Stimulated activated effector memory CD8-positive, alpha-beta T cell treated with anti-CD3 and anti-CD28 coated beads, Interleukin-12 subunit alpha, Interleukin-12 subunit beta, amount 100 ng/mL, for 72 hours (primary cell): ENCODE data around the gene IL18BP.

Experiments
- ATAC-seq: fragments of 150-1000 bp; cut with Tn5 transposase; 2 replicates; pipeline ENCODE4 v1.10.0; 2021
- DNase-seq, 2 donors: peaks; one replicate each; pipeline ENCODE4 v3.0.0; 2021 to 2022; ENCODE audit warnings: low spot score in 2 of 2
- H3K27ac Mint-ChIP-seq: one replicate; pipeline ENCODE4 v1.8.0; 2022; ENCODE audit warnings: mild to moderate bottlenecking, mixed read lengths
- H3K36me3 Mint-ChIP-seq: one replicate; pipeline ENCODE4 v1.8.0; 2022; ENCODE audit warnings: mild to moderate bottlenecking, mixed read lengths
- H3K4me1 Mint-ChIP-seq: one replicate; pipeline ENCODE4 v1.8.0; 2022; ENCODE audit warnings: mixed read lengths
- H3K4me3 Mint-ChIP-seq: one replicate; pipeline ENCODE4 v1.8.0; 2022; ENCODE audit warnings: mild to moderate bottlenecking, mixed read lengths
- H3K9me3 Mint-ChIP-seq: one replicate; pipeline ENCODE4 v1.8.0; 2022; ENCODE audit warnings: mixed read lengths

The IL18BP gene

GRCh38 chr11:71998649-71999310 lies at the start of gene IL18BP:
TSS of gene IL18BP (plus strand) at chr11:71998909. CDS start at chr11:71999985, 1,076 bp downstream.
- DNase-seq, result no peak
- peaks cover 70% of the 10 kb centered on the region for H3K36me3 Mint-ChIP-seq
- peak within 1 kb of the TSS; percentile 98 for H3K27ac Mint-ChIP-seq
- H3K9me3 Mint-ChIP-seq, result no peaks in the 10 kb centered on the region
- peaks cover 44% of the 10 kb centered on the region for H3K4me1 Mint-ChIP-seq
- H3K4me3 Mint-ChIP-seq, result peak within 1 kb of the TSS; percentile 72
- peak; percentile 59 for ATAC-seq

GRCh38 chr11:71949034-71949433 lies 49.7 kb upstream of the IL18BP start:
- no peak for ATAC-seq
- peaks cover 31% of the 10 kb centered on the region for H3K4me1 Mint-ChIP-seq
- no peak overlapping the region for H3K27ac Mint-ChIP-seq
- H3K36me3 Mint-ChIP-seq, result peaks cover 49% of the 10 kb centered on the region
- no peak for DNase-seq
- no peak overlapping the region for H3K4me3 Mint-ChIP-seq
- no peaks in the 10 kb centered on the region for H3K9me3 Mint-ChIP-seq

GRCh38 chr11:71951741-71952310 lies 46.9 kb upstream of the IL18BP start:
- H3K4me1 Mint-ChIP-seq, result peaks cover 42% of the 10 kb centered on the region
- H3K4me3 Mint-ChIP-seq, result no peak overlapping the region
- peaks cover 28% of the 10 kb centered on the region for H3K36me3 Mint-ChIP-seq
- no peaks in the 10 kb centered on the region for H3K9me3 Mint-ChIP-seq
- DNase-seq (no peak), ATAC-seq (no peak)
- no peak overlapping the region for H3K27ac Mint-ChIP-seq

GRCh38 chr11:71955898-71956456 lies 42.7 kb upstream of the IL18BP start:
- no peak overlapping the region for H3K4me3 Mint-ChIP-seq
- peaks cover 25% of the 10 kb centered on the region for H3K36me3 Mint-ChIP-seq
- H3K27ac Mint-ChIP-seq, result no peak overlapping the region
- DNase-seq (no peak), ATAC-seq (no peak)
- H3K9me3 Mint-ChIP-seq, result peaks cover 4% of the 10 kb centered on the region
- peaks cover 49% of the 10 kb centered on the region for H3K4me1 Mint-ChIP-seq

GRCh38 chr11:71962428-71963038 lies 36.2 kb upstream of the IL18BP start:
- Mint-ChIP-seq H3K9me3 (peaks cover 4% of the 10 kb centered on the region), H3K36me3 (peaks cover 76% of the 10 kb centered on the region), H3K4me3 (no peak overlapping the region), H3K4me1 (peaks cover 25% of the 10 kb centered on the region), H3K27ac (peak overlapping the region; percentile 80)
- DNase-seq (no peak), ATAC-seq (peak; percentile 90)

- DNase-seq, result no peak
- H3K9me3 Mint-ChIP-seq, result peaks cover 4% of the 10 kb centered on the region
- H3K27ac Mint-ChIP-seq, result no peak overlapping the region
- H3K36me3 Mint-ChIP-seq, result peaks cover 85% of the 10 kb centered on the region
- H3K4me1 Mint-ChIP-seq, result peaks cover 19% of the 10 kb centered on the region
- no peak overlapping the region for H3K4me3 Mint-ChIP-seq
- no peak for ATAC-seq
These were observed 35.2 kb upstream of the IL18BP start for GRCh38 chr11:71963468-71963867.

GRCh38 chr11:71964641-71965040 lies 34.1 kb upstream of the IL18BP start:
- Mint-ChIP-seq H3K4me1 (peaks cover 19% of the 10 kb centered on the region), H3K4me3 (no peak overlapping the region), H3K36me3 (peaks cover 88% of the 10 kb centered on the region), H3K9me3 (peaks cover 4% of the 10 kb centered on the region), H3K27ac (no peak overlapping the region)
- ATAC-seq, result no peak
- no peak for DNase-seq

- Mint-ChIP-seq H3K4me1 (peaks cover 8% of the 10 kb centered on the region), H3K9me3 (no peaks in the 10 kb centered on the region), H3K36me3 (peaks cover 76% of the 10 kb centered on the region), H3K4me3 (no peak overlapping the region), H3K27ac (no peak overlapping the region)
- ATAC-seq, result no peak
- DNase-seq, result no peak
These were observed 27.0 kb upstream of the IL18BP start for GRCh38 chr11:71971680-71972079.

- DNase-seq, result no peak
- Mint-ChIP-seq H3K27ac (peak overlapping the region; percentile 16), H3K4me1 (peaks cover 11% of the 10 kb centered on the region), H3K36me3 (peaks cover 73% of the 10 kb centered on the region), H3K4me3 (no peak overlapping the region), H3K9me3 (no peaks in the 10 kb centered on the region)
- no peak for ATAC-seq
These were observed 22.2 kb upstream of the IL18BP start for GRCh38 chr11:71976551-71976950.

GRCh38 chr11:71977090-71977489 lies 21.6 kb upstream of the IL18BP start:
- H3K4me3 Mint-ChIP-seq, result no peak overlapping the region
- H3K4me1 Mint-ChIP-seq, result peaks cover 6% of the 10 kb centered on the region
- H3K36me3 Mint-ChIP-seq, result peaks cover 71% of the 10 kb centered on the region
- no peak for DNase-seq
- no peak for ATAC-seq
- peak overlapping the region; percentile 16 for H3K27ac Mint-ChIP-seq
- no peaks in the 10 kb centered on the region for H3K9me3 Mint-ChIP-seq

GRCh38 chr11:71977743-71978418 lies 20.8 kb upstream of the IL18BP start:
- Mint-ChIP-seq H3K4me1 (peaks cover 5% of the 10 kb centered on the region), H3K4me3 (no peak overlapping the region), H3K36me3 (peaks cover 72% of the 10 kb centered on the region), H3K9me3 (no peaks in the 10 kb centered on the region), H3K27ac (no peak overlapping the region)
- ATAC-seq (peak; percentile 60), DNase-seq (peak; percentile 34 to 69)

GRCh38 chr11:71979094-71979493 lies 19.6 kb upstream of the IL18BP start:
- Mint-ChIP-seq H3K36me3 (peaks cover 77% of the 10 kb centered on the region), H3K4me1 (peaks cover 5% of the 10 kb centered on the region), H3K27ac (no peak overlapping the region), H3K9me3 (no peaks in the 10 kb centered on the region), H3K4me3 (no peak overlapping the region)
- ATAC-seq, result no peak
- DNase-seq, result no peak

GRCh38 chr11:71979602-71980001 lies 19.1 kb upstream of the IL18BP start:
- Mint-ChIP-seq H3K27ac (no peak overlapping the region), H3K4me1 (peaks cover 5% of the 10 kb centered on the region), H3K36me3 (peaks cover 80% of the 10 kb centered on the region), H3K4me3 (no peak overlapping the region), H3K9me3 (no peaks in the 10 kb centered on the region)
- no peak for ATAC-seq
- no peak for DNase-seq

- H3K4me1 Mint-ChIP-seq, result peaks cover 6% of the 10 kb centered on the region
- H3K27ac Mint-ChIP-seq, result peak overlapping the region; percentile 86
- H3K36me3 Mint-ChIP-seq, result peaks cover 74% of the 10 kb centered on the region
- DNase-seq, result no peak
- ATAC-seq, result peak; percentile 43
- no peak overlapping the region for H3K4me3 Mint-ChIP-seq
- no peaks in the 10 kb centered on the region for H3K9me3 Mint-ChIP-seq
These were observed 12.6 kb upstream of the IL18BP start for GRCh38 chr11:71986131-71986530.

GRCh38 chr11:71987521-71987920 lies 11.2 kb upstream of the IL18BP start:
- no peak for DNase-seq
- Mint-ChIP-seq H3K4me3 (no peak overlapping the region), H3K4me1 (peaks cover 9% of the 10 kb centered on the region), H3K36me3 (peaks cover 69% of the 10 kb centered on the region), H3K9me3 (no peaks in the 10 kb centered on the region), H3K27ac (no peak overlapping the region)
- no peak for ATAC-seq
